HG03280 (cell line): ENCODE data around the gene GTF2IRD1.

Experiments used
- ATAC-seq: cut with Tn5 transposase; IDR thresholded peaks from one replicate; pipeline ENCODE4 v1.9.1; 2021; ENCODE audit warnings: mild to moderate bottlenecking, moderate library complexity; ENCODE audit not compliant: unreplicated experiment

The GTF2IRD1 gene

DNA sequence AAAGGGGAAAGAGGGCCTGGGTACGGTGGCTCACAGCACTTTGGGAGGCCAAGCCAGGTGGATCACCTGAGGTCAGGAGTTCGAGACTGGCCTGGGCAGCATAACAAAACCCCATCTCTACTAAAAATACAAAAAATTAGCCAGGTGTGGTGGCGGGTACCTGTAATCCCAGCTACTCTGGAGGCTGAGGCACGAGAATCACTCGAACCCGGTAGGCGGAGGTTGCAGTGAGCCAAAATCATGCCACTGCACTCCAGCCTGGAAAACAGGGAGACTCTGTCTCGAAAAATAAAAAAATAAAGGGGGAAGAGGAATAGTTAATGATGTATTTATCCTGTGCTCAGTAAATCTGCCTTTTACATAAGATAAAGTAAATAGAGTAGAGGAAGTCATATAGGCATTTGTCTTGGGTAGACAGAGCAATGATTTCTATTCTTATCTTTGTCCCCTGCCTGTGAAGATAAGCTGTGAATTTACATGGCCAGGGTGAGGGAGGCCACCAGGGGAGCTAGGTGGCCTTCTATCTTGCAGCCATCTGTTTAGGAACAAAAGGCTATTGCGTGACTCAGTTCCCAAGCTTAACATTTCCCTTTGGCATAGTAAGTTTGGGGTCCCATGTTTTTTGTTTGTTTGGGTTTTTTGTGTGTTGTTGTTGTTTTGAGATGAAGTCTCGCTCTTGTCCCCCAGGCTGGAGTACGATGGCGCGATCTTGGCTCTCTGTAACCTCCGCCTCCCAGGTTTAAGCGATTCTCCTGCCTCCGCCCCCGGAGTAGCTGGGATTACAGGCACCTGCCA lies 130.7 kb downstream of the GTF2IRD1 start:
- no peak for ATAC-seq

DNA sequence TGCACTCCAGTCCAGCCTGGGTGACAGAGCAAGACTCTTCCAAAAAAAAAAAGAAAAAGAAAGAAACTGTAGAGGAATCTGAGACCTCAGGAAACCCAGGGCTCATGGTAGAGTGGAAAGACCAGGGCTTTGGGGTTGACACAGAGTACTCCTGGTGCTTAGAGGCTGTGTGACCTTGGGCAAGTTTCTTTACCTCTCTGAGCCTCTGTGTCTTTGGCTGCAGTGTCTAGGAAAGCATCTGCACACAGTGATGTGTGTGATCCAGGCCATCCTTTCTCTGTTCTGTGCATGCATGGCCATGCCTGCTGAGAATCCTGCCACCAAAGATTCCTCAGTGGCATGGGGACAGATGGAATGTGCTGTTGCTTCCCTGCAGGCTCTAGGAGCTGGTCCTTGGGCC lies 132.1 kb downstream of the GTF2IRD1 start:
- no peak for ATAC-seq

DNA sequence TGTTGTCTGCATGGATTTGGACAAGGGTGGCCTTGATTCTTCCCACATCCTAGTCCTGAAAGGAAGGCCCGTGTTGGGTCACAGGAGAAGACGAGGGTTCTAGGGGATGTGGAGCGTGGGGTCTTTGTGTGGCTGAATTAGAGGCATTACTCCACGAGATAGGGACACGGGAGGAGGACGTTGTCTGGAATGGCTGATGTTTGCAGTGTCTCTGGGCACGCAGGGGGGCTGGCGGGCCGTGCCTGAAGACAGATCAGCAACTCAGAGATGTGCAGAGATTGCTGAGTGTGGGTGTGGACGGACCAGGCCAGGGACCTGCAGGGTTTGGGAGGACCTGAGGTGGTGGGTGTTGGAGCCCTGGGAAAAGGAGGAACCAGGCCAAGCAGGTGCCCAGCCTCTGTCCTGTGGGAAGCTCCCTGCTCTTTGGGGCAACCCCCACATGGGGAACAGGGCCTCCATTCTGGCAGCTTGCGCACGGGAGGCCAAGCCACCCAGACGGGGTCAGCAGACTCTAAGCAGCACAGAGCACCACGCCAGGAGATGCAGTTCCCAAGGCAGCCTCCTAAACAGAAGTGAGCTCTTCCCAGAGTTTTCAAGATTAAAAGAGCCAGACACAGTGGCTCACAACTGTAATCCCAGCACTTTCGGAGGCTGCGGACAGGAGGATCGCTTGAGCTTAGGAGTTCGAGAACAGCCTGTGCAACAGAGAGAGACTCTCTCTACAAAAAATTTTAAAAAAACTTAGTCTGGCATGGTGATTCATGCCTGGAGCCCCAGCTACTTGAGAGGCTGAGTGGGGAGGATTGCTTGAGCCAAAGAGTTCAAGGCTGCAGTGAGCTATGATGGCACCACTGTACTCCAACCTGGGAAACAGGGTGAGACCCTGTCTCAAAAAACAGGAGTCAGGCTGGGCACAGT lies 132.8 kb downstream of the GTF2IRD1 start:
- no peak for ATAC-seq

DNA sequence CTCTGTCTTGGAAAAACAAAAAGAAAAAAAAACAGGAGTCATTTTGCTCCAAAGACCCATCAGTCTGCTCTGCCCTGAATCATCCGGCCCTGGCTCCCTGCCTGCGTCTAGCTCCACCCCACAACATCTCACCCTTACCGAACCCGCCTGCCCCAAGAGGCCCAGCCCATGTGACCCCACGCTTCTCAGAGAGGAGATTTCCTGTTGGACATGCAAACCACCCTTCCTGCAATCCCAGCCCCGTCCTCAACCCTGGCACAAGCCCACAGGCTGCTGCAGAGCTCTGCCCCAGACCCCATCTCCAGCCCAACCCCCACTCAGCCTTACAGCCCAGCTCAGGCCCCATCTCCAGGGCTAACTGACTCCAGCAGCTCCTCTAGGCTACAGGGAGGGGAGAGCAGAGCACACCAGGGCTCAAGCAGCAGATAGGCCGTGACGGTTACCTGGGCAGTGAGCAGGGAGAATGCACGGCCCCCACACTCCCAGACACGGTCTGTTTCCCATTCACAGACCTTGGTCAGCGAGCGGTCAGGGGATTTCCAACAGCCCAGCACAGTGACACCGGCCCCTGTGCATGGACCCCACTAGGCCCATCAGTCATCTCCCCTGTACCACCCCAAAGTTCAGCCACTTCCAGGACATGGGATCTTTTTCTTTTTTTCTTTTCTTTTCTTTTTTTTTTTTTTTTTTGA lies 133.9 kb downstream of the GTF2IRD1 start:
- peak; percentile 76 for ATAC-seq

DNA sequence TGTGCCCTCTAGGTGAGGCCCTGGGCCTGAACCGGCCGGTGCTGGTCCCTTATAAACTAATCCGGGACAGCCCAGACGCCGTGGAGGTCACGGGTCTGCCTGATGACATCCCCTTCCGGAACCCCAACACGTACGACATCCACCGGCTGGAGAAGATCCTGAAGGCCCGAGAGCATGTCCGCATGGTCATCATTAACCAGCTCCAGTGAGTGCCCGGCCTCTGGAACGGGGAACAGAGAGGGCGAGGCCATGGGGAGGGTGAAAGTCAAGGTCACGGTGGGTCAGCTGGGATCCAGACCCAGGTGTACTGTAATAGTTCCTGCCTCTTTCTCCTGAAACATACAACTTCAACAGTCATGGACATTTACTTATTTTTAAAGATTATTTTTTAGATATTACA lies 137.1 kb downstream of the GTF2IRD1 start:
- no peak for ATAC-seq

DNA sequence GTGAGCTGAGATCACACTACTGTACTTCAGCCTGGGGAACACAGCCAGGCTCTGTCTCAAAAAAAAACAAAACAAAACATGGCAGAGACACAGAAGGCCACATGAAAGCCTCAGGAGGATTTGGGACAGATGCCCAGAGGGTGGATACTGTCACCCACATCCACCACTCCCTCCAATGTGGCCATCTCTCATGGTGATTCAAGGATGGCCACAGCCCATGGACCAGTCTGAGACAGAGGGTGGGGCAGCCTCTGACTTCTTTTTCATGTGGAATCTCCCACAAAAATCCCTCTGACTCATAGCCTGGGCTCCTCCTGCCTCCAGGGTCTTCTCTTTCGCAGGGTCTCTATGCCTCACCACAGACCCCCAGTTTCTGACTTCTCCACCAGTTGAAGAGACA lies 144.9 kb downstream of the GTF2IRD1 start:
- no peak for ATAC-seq

DNA sequence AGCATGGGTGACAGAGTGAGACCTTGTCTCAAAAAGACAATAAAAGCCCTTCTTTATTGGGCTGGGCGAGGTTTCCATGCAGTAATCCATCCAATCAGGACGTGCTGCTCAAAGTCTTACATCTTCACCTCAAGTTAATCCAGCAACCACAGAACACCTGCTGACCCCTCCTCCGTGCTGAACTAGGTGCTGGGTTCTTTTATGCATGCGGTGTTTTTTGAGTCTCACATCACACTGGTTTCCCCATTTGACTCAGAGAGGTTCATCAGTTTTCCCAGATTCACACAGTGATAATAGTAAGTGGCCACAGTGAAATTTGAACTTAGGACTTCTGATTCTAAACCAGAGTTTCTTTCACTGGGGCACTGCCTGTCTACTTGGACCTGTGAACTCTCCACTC lies 145.5 kb downstream of the GTF2IRD1 start:
- ATAC-seq = no peak

DNA sequence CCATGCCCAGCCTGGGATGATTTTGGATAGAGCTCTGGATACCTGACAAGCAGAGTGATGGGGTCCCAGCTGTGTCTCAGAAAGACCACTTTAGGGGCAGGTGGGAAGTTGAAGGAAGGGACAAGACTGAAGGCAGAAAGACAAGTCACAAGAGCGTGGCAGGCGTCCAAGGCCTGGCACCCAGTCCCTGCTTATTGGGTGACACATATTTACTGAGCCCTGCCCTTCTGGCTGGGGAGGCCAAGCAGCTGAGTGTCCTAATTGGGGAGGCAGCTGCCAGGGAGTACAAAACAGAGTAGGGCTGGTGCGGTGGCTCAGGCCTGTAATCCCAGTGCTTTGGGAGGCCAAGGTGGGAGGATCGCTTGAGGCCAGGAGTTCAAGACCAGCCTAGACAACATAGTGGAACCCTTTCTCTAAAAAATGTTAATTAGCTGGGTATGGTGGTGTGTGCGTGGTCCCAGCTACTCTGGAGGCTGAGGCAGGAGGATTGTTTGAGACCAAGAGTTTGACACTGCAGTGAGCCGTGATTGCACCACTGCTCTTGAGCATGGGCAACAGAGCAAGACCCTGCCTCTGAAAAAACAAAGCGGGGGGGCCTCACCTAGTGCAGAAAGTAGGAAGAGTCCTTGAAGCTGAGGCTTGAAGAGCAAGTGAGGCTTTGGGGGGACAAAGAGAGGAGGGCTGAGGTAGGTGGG lies 150.8 kb downstream of the GTF2IRD1 start:
- ATAC-seq = no peak

DNA sequence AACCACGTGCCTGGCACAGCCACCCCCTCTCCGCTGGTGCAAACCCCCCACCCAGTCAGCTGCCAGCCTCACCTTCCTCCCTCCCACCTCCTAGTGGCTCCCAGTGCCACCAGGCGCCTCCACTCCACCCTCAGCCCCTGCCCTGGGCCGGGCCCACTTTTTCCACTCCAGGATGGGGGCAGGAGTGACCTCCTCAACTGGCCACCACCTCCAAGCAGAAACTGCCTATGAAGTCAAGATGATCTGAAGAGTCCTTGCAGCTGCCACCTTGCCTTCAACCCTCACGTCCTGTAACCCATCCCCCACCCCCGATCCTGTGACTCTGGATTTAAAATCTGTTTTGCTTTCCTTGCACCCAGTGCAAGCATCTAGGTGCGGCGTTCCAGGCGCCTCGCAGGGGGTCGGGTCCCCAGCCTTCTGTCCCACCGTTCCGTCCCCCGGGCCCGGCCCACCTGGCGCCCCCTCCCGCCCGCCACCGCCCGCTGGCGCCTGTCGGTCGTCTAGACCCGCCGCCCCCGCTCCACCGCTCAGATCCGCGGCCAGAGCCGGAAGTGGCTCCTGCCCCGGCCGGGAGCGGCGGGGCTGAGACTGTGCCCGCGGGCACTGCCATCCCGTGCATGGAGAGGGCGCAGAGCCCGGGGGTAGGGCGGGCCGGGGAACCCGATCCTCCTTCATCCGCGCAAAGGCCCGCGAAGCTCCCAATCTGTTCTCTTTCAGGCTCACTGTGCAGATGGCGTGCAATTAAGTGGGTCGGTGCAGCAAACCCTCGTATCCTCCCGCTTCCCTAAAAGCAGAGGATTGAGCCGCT lies 152.6 kb downstream of the GTF2IRD1 start:
- ATAC-seq = peak; percentile 62

DNA sequence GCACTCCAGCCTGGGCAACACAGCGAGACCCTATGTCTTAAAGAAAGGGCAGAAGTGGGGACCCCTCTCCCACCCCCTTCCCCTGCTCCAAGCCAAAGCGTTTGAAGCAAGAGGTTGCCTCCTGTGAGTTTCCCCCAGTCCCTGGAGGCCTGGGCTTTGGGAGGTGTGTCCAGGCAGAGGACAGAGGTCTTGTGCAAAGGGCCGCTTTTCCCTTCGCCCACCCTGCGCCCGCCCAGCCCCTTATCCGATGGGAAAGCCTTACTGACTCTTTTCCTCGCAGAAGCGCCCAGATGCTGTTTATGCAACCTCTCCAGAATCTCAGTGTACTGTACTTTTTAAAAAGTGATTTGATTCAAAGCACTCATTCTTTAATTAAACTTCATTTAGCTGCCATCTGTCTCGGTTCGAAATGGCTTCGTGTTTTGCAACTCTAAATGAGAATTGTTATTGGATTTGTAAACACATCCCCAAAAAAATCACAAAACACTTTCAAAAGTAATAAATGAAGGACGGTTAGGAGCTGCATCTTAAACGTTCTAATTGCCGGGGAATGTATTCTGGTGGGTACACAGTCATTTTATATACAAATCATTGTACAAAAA lies 153.3 kb downstream of the GTF2IRD1 start:
- peak; percentile 12 for ATAC-seq

DNA sequence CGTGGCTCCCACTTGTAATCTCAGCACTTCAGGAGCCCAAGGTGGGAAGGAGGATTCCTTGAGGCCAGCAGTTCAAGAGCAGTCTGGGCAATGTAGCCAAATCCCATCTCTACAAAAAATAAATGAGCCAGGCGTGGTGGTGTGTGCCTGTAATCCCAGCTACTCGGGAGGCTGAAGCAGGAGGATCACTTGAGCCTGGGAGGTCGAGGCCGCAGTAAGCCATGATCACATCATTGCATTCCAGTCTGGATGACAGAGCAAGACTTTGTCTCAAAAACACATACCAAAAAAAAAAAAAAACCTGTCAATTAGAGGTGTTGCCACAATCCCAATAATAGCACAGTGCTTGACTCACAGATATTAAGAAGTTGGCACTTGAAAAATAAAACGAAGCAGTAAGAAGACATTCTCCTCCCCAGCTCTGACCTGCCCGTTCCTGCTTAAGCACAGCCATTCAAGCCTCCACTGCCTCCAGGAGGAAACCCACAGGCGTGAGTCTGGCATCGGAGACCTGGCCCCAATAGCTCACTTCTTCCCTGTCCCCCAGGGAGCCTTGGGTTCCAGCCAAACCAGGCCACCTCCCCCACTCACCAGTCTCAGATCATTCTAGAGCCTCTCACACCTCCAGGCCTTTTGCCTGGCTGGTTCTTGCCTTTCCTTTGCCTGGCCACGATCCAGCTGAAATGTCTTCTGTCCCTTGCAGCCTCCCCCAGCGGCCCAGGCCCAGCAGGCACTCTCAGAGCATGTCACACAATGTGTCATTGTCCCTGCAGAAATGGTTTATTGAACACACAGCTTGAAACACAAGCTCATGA lies 158.5 kb downstream of the GTF2IRD1 start:
- ATAC-seq = no peak

DNA sequence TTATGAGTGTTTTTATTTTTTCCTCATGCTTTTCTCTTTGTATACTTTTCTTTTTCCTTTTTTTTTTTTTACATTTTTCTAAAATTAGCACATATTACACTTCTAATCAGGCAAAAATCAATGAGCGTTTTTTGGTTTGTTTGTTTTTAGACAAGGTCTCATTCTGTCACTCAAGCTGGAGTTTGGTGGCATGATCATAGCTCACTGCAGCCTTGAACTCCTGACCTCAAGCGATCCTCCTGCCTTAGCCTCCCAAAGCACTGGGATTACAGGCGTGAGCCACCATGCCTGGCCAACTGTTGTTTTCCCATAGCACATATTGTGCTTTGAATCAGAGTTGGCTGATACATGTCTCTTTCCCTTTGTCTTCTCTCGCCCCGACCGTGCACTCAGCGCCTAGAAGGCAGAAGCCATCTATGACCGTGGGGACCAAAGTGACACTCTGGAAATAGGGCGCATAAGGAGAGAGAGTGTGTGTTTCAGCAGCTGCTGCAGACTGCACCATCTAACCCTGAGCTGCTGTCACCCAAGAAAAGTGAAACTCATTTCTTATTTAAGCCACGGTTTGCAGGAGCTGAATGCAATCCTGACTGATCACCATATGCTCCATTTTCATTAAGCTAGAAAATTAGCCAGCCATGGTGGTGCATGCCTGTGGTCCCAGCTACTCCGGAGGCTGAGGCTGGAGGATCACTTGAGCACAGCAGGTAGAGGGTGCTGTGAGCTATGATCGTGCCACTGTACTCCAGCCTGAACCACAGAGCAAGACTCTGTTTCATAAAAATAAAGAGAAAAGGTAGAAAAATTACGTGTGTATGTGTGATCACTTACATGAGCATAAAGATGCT lies 162.5 kb downstream of the GTF2IRD1 start:
- ATAC-seq = no peak

DNA sequence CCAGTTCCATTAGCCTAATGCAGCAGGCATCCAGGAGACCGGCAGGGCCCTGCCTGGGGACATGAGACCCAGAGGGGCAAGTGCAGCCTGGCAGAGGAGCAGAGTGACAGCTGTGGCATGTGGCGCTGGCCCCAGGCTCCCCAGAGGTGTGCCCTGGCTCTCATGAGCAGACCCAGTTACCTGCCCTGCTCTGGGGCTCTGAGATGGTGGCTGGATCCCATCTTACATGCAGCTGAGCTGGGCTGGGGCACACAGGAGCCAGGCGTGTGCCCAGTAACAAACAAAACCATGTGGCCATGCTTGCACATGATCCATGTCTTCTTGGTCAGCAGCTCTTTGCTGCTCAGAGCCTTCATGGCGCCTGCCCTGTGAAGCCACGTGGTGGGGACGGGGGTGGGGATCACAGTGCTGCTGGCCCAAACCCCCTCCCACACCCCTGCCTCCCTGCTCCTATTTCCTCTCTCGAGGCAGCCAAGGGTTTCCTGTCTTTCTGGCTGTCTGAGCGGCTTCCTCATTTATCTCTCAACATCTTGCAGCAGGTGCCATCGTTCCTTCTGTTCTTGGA lies 163.6 kb downstream of the GTF2IRD1 start:
- ATAC-seq = no peak

DNA sequence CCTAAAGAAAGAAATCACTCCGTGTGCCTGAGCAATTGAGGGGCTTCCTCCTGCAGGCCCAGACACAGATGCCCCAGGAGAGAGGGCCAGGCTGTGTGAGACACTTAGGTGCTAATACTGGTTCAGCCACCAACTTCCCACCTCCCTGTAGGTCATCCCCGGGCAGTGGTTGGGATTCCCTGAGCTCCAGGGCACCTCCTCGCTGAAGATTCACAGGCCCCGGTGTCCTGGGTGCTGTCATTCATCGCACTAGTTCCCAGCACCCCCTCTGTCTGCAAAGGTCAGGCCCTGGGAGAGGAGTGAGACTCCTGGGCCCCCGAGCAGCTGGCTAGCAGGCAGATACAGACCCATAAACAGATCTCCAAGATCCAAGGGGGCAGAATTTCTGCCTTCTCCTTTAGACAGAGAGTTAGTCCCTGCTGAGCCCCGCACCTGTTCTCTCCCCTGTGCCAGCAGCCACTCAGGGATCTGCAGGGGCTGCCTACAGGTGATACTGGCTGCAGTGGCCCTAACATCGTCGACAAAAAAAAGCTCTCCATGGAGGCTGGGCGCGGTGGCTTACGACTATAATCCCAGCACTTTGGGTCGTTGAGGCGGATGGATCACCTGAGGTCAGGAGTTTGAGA lies 165.6 kb downstream of the GTF2IRD1 start:
- no peak for ATAC-seq

DNA sequence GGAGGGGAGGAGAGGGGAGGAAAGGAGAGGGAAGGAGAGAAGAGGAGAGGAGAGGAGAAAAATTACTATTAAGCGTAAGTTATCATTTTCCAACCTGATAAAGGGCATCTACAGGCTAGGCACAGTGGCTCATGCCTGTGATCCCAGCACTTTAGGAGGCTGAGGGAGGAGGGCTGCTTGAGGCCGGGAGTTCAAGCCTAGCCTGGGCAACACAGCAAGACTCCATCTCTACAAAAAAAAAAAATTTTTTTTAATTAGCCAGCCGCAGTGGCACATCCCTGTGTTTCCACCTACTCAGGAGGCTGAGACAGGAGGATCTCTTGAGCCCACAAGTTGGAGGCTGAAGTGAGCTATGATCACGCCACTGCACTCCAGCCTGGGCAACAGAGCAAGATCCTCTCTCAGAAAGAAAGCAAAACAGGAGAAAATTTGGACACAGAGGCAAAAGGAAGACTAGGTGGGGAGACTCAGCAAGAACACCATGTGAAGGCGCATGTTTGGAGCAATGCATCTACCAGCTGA lies 168.6 kb downstream of the GTF2IRD1 start:
- ATAC-seq = no peak

DNA sequence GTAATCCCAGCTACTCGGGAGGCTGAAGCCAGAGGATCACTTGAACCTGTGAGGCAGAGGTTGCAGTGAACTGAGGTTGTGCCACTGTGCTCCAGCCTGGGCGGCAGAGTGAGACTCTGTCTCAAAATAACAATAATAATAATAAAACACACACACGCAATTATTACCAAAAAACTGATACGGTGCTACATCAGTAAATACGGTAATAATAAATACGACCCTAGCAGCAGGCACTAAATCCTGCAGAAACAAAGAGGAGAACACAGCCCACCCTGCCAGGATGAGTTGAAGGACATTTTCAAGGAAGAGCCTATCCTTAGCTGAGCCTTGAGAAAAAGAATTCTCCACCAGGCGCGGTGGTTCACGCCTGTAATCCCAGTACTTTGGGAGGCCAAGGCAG lies 169.4 kb downstream of the GTF2IRD1 start:
- ATAC-seq = no peak

DNA sequence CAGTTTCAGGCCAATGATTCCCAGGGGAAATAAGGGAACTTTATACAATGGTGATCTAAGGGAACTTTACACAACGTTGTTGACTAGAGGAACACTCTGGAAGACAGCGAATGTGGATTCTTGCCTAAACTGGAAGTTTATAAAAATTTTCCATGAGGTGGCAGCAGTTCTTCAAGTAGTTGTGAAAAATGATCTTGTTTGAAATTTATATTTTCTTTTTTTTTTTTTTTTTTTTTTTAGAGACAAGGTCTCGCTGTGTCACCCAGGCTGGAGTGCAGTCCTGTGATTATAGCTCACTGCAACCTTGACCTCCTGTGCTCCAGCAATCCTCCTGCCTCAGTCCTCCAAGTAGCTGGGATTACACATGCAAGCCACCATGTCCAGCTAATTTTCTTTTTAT lies 171.7 kb downstream of the GTF2IRD1 start:
- ATAC-seq = no peak
